ENCODE data around the gene GRIA1. TPM values are rescaled to one million over a fixed set of nuclear protein-coding genes. Genes with fewer than 3 reads are reported as not detected.

GRIA1 gene
- total and polyA plus RNA-seq, 2 of the 4 experiments (the other 2 are of a cell fraction), result 0.48 to 1.3 TPM

- TF ChIP-seq ELK1 (IDR thresholded peaks at IDR 0.05; ENCODE audit: borderline replicate concordance, low read depth, low read length), result no peak
- no peak for TF ChIP-seq RFX5 (IDR thresholded peaks at IDR 0.05; ENCODE audit: low read depth, low read length)
These were observed 65.1 kb downstream of the GRIA1 start (continued) for GRCh38 chr5:153555420-153556114.

- WGBS, 2 experiments (ENCODE audit: extremely low coverage in 2 of 2, insufficient read length in 1 of 2), result no CpG with 5 or more reads among the region's 3 CpGs
- TF ChIP-seq RAD21 (IDR thresholded peaks at IDR 0.05; ENCODE audit: low read length) (no peak), CEBPB (IDR thresholded peaks at IDR 0.05; ENCODE audit: low read depth, low read length) (no peak), RCOR1 (IDR thresholded peaks at IDR 0.05; ENCODE audit: insufficient replicate concordance, low read length) (no peak), POLR2A (IDR thresholded peaks at IDR 0.05; ENCODE audit: low read depth, low read length) (no peak), SMC3 (IDR thresholded peaks at IDR 0.05; ENCODE audit: low read depth, low read length) (no peak), MXI1 (IDR thresholded peaks at IDR 0.05; ENCODE audit: borderline replicate concordance, low read depth, low read length) (no peak), BHLHE40 (IDR thresholded peaks at IDR 0.05; ENCODE audit: low read depth, low read length) (no peak), NFE2L2 (IDR thresholded peaks at IDR 0.05; ENCODE audit: low read depth, low read length) (no peak), CTCF (conservative IDR thresholded peaks at IDR 0.05; ENCODE audit: low read depth, low read length) (no peak), MAFK (IDR thresholded peaks at IDR 0.05; ENCODE audit: low read depth, low read length) (no peak), USF2 (IDR thresholded peaks at IDR 0.05; ENCODE audit: low read depth, low read length) (no peak)
These were observed 68.5 kb downstream of the GRIA1 start for GRCh38 chr5:153558957-153559356.

More at GRCh38 chr5:153558957-153559356, 68.5 kb downstream of the GRIA1 start:
- H3K9me1 ChIP-seq (ENCODE audit: insufficient read depth, low read length), result no peaks in the 10 kb centered on the region
- ATAC-seq (ENCODE audit: low read depth) (no peak), DNase-seq (no peak)
- H4K8ac ChIP-seq (ENCODE audit: low read depth in 2 of 2, low read length in 2 of 2), result no peak overlapping the region
- no peak overlapping the region for H4K5ac ChIP-seq (ENCODE audit: low read depth, low read length)
- no TSS peak for BruUV-seq (replicated peaks)
- in situ Hi-C loops (cut with MboI; ENCODE audit: low sequenced_read_pairs), result no loop called here
- no peak overlapping the region for H3K27ac ChIP-seq (ENCODE audit: insufficient read depth, low read length)
- no peaks in the 10 kb centered on the region for H3K36me3 ChIP-seq (ENCODE audit: control insufficient read depth, insufficient read depth, low read length)
- no peak overlapping the region for H3K4me2 ChIP-seq (ENCODE audit: low read depth, low read length)
- H2BK15ac ChIP-seq (ENCODE audit: low read depth, low read length), result no peak overlapping the region
- no peak overlapping the region for H2AFZ ChIP-seq (replicated peaks; ENCODE audit: low read length, poor library complexity)
- no peak overlapping the region for H3K56ac ChIP-seq (ENCODE audit: extremely low read depth, insufficient read depth, low read length)
- dilution Hi-C loops (cut with HindIII; ENCODE audit: low sequenced_read_pairs, unreplicated experiment), result no loop called here
- H3K4ac ChIP-seq (ENCODE audit: low read depth, low read length), result no peak overlapping the region
- intact Hi-C loops (cut with micrococcal nuclease), result no loop called here
- H2AK9ac ChIP-seq (replicated peaks; ENCODE audit: low read depth, low read length, poor library complexity), result no peak overlapping the region
- POLR2A ChIA-PET (ENCODE audit: unreplicated experiment), result no interaction called here
- H3K23ac ChIP-seq (ENCODE audit: low read depth, low read length), result no peak overlapping the region
- H3K79me1 ChIP-seq (ENCODE audit: low read depth in 1 of 2, low read length in 2 of 2), result no peaks in the 10 kb centered on the region
- H3K27me3 ChIP-seq (ENCODE audit: control insufficient read depth, insufficient read depth, low read length), result no peaks in the 10 kb centered on the region
- H3K14ac ChIP-seq (replicated peaks; ENCODE audit: low read depth, low read length), result no peak overlapping the region
- H3K9ac ChIP-seq (ENCODE audit: low read depth, low read length), result no peak overlapping the region
- H3K4me1 ChIP-seq (ENCODE audit: control insufficient read depth, insufficient read depth, low read length), result peaks cover 9% of the 10 kb centered on the region
- no peaks in the 10 kb centered on the region for H4K20me1 ChIP-seq (ENCODE audit: insufficient read depth, low read length)
- H2BK20ac ChIP-seq (ENCODE audit: low read depth, low read length), result no peak overlapping the region
- 0 out of 2 replicates have a peak, but pooled peaks cover 2% of the 10 kb centered on the region for H3K9me3 ChIP-seq (ENCODE audit: control insufficient read depth, insufficient read depth, low read length)
- no peak overlapping the region for H3K18ac ChIP-seq (ENCODE audit: low read depth, low read length)
- no peak overlapping the region for H2AK5ac ChIP-seq (ENCODE audit: low read depth, low read length)
- no peak overlapping the region for H2BK5ac ChIP-seq (ENCODE audit: low read depth, low read length, poor library complexity, severe bottlenecking)
- CTCF ChIA-PET, result no interaction called here
- no peak overlapping the region for H4K91ac ChIP-seq (ENCODE audit: insufficient read depth, low read depth, low read length)
- no peak overlapping the region for H3K4me3 ChIP-seq (ENCODE audit: insufficient read depth, low read depth, low read length)
- H2BK120ac ChIP-seq (ENCODE audit: low read depth, low read length), result no peak overlapping the region
